Measurements from ENCODE around the gene SERTM2.
"Not testable (repeated sequence)": the region's sequence is repeated elsewhere in the genome, so short reads cannot be mapped to it uniquely, and the experiment has no call there.

SERTM2 gene

GRCh38 chrX:111505783-111506182 is 5.7 kb upstream of the SERTM2 start:
- Histone ChIP-seq H3K4me3 (ENCODE audit: low read length) (no peak overlapping the region), H3K4me2 (ENCODE audit: low read length) (no peak overlapping the region), H3K4me1 (ENCODE audit: control insufficient read depth, insufficient read depth, low read length) (no peaks in the 10 kb centered on the region), H3K27me3 (ENCODE audit: control insufficient read depth, insufficient read depth, low read length) (peaks cover 33% of the 10 kb centered on the region), H3K9me3 (replicated peaks; ENCODE audit: low read length) (no peaks in the 10 kb centered on the region), H3K36me3 (ENCODE audit: insufficient read depth, low read length) (no peaks in the 10 kb centered on the region), H3K9ac (ENCODE audit: low read depth, low read length) (no peak overlapping the region)

- Histone ChIP-seq H3K36me3 (ENCODE audit: insufficient read depth, low read length) (no peaks in the 10 kb centered on the region), H3K9me3 (replicated peaks; ENCODE audit: low read length) (no peaks in the 10 kb centered on the region), H3K4me3 (ENCODE audit: low read length) (no peak overlapping the region), H3K9ac (ENCODE audit: low read depth, low read length) (no peak overlapping the region), H3K4me1 (ENCODE audit: control insufficient read depth, insufficient read depth, low read length) (no peaks in the 10 kb centered on the region), H3K27me3 (ENCODE audit: control insufficient read depth, insufficient read depth, low read length) (peaks cover 39% of the 10 kb centered on the region), H3K4me2 (ENCODE audit: low read length) (no peak overlapping the region)
Observed at GRCh38 chrX:111506826-111507225, 4.6 kb upstream of the SERTM2 start.

GRCh38 chrX:111507933-111508332 is 3.5 kb upstream of the SERTM2 start:
- no peaks in the 10 kb centered on the region for H3K4me1 ChIP-seq (ENCODE audit: control insufficient read depth, insufficient read depth, low read length)
- H3K9ac ChIP-seq (ENCODE audit: low read depth, low read length): no peak overlapping the region
- no peaks in the 10 kb centered on the region for H3K9me3 ChIP-seq (replicated peaks; ENCODE audit: low read length)
- no peaks in the 10 kb centered on the region for H3K36me3 ChIP-seq (ENCODE audit: insufficient read depth, low read length)
- peaks cover 43% of the 10 kb centered on the region for H3K27me3 ChIP-seq (ENCODE audit: control insufficient read depth, insufficient read depth, low read length)
- H3K4me2 ChIP-seq (ENCODE audit: low read length): no peak overlapping the region
- no peak overlapping the region for H3K4me3 ChIP-seq (ENCODE audit: low read length)

GRCh38 chrX:111515298-111515697 is 3.9 kb downstream of the SERTM2 start:
- H3K36me3 ChIP-seq (ENCODE audit: insufficient read depth, low read length): no peaks in the 10 kb centered on the region
- H3K4me3 ChIP-seq (ENCODE audit: low read length): no peak overlapping the region

GRCh38 chrX:111518667-111519066 is 7.2 kb downstream of the SERTM2 start:
- Histone ChIP-seq H3K9ac (ENCODE audit: low read depth, low read length) (no peak overlapping the region), H3K9me3 (replicated peaks; ENCODE audit: low read length) (no peaks in the 10 kb centered on the region), H3K4me1 (ENCODE audit: control insufficient read depth, insufficient read depth, low read length) (no peaks in the 10 kb centered on the region), H3K36me3 (ENCODE audit: insufficient read depth, low read length) (no peaks in the 10 kb centered on the region), H3K27me3 (ENCODE audit: control insufficient read depth, insufficient read depth, low read length) (peaks cover 23% of the 10 kb centered on the region), H3K4me2 (ENCODE audit: low read length) (no peak overlapping the region), H3K4me3 (ENCODE audit: low read length) (no peak overlapping the region)

More at GRCh38 chrX:111515298-111515697, 3.9 kb downstream of the SERTM2 start:
- H3K4me2 ChIP-seq (ENCODE audit: low read length): no peak overlapping the region
- H3K9me3 ChIP-seq (replicated peaks; ENCODE audit: low read length): no peaks in the 10 kb centered on the region
- no peaks in the 10 kb centered on the region for H3K4me1 ChIP-seq (ENCODE audit: control insufficient read depth, insufficient read depth, low read length)
- no peak overlapping the region for H3K9ac ChIP-seq (ENCODE audit: low read depth, low read length)
- peaks cover 36% of the 10 kb centered on the region for H3K27me3 ChIP-seq (ENCODE audit: control insufficient read depth, insufficient read depth, low read length)

- Histone ChIP-seq H3K27me3 (ENCODE audit: control insufficient read depth, insufficient read depth, low read length) (peaks cover 23% of the 10 kb centered on the region), H3K4me2 (ENCODE audit: low read length) (no peak overlapping the region), H3K36me3 (ENCODE audit: insufficient read depth, low read length) (no peaks in the 10 kb centered on the region), H3K9ac (ENCODE audit: low read depth, low read length) (no peak overlapping the region), H3K4me3 (ENCODE audit: low read length) (no peak overlapping the region), H3K9me3 (replicated peaks; ENCODE audit: low read length) (no peaks in the 10 kb centered on the region), H3K4me1 (ENCODE audit: control insufficient read depth, insufficient read depth, low read length) (no peaks in the 10 kb centered on the region)
Observed at GRCh38 chrX:111519215-111519614, 7.8 kb downstream of the SERTM2 start.

- H3K36me3 ChIP-seq (ENCODE audit: insufficient read depth, low read length): no peaks in the 10 kb centered on the region
- no peaks in the 10 kb centered on the region for H3K9me3 ChIP-seq (replicated peaks; ENCODE audit: low read length)
- no peak overlapping the region for H3K4me2 ChIP-seq (ENCODE audit: low read length)
- no peaks in the 10 kb centered on the region for H3K4me1 ChIP-seq (ENCODE audit: control insufficient read depth, insufficient read depth, low read length)
- peaks cover 23% of the 10 kb centered on the region for H3K27me3 ChIP-seq (ENCODE audit: control insufficient read depth, insufficient read depth, low read length)
- no peak overlapping the region for H3K4me3 ChIP-seq (ENCODE audit: low read length)
- no peak overlapping the region for H3K9ac ChIP-seq (ENCODE audit: low read depth, low read length)
Observed at GRCh38 chrX:111520506-111520905, 9.1 kb downstream of the SERTM2 start.

- Histone ChIP-seq H3K9ac (ENCODE audit: low read depth, low read length) (no peak overlapping the region), H3K27me3 (ENCODE audit: control insufficient read depth, insufficient read depth, low read length) (peaks cover 17% of the 10 kb centered on the region), H3K9me3 (replicated peaks; ENCODE audit: low read length) (no peaks in the 10 kb centered on the region), H3K4me1 (ENCODE audit: control insufficient read depth, insufficient read depth, low read length) (no peaks in the 10 kb centered on the region), H3K4me3 (ENCODE audit: low read length) (no peak overlapping the region), H3K4me2 (ENCODE audit: low read length) (no peak overlapping the region), H3K36me3 (ENCODE audit: insufficient read depth, low read length) (no peaks in the 10 kb centered on the region)
Observed at GRCh38 chrX:111521169-111521568, 9.7 kb downstream of the SERTM2 start.

- Histone ChIP-seq H3K4me2 (ENCODE audit: low read length) (no peak overlapping the region), H3K9ac (ENCODE audit: low read depth, low read length) (no peak overlapping the region), H3K9me3 (replicated peaks; ENCODE audit: low read length) (no peaks in the 10 kb centered on the region), H3K36me3 (ENCODE audit: insufficient read depth, low read length) (no peaks in the 10 kb centered on the region), H3K4me1 (ENCODE audit: control insufficient read depth, insufficient read depth, low read length) (no peaks in the 10 kb centered on the region), H3K27me3 (ENCODE audit: control insufficient read depth, insufficient read depth, low read length) (peaks cover 15% of the 10 kb centered on the region), H3K4me3 (ENCODE audit: low read length) (no peak overlapping the region)
Observed at GRCh38 chrX:111543212-111543741, 31.8 kb downstream of the SERTM2 start.

GRCh38 chrX:111549235-111549634 is 37.8 kb downstream of the SERTM2 start:
- H3K4me2 ChIP-seq (ENCODE audit: low read length); H3K9me3 ChIP-seq (replicated peaks; ENCODE audit: low read length); H3K4me1 ChIP-seq (ENCODE audit: control insufficient read depth, insufficient read depth, low read length); H3K36me3 ChIP-seq (ENCODE audit: insufficient read depth, low read length); H3K9ac ChIP-seq (ENCODE audit: low read depth, low read length); H3K4me3 ChIP-seq (ENCODE audit: low read length): not testable (repeated sequence)
- peaks cover 17% of the 10 kb centered on the region for H3K27me3 ChIP-seq (ENCODE audit: control insufficient read depth, insufficient read depth, low read length)

- no peak overlapping the region for H3K4me2 ChIP-seq (ENCODE audit: low read length)
- no peaks in the 10 kb centered on the region for H3K36me3 ChIP-seq (ENCODE audit: insufficient read depth, low read length)
- H3K9ac ChIP-seq (ENCODE audit: low read depth, low read length): no peak overlapping the region
- H3K4me3 ChIP-seq (ENCODE audit: low read length): no peak overlapping the region
- H3K9me3 ChIP-seq (replicated peaks; ENCODE audit: low read length): no peaks in the 10 kb centered on the region
- no peaks in the 10 kb centered on the region for H3K4me1 ChIP-seq (ENCODE audit: control insufficient read depth, insufficient read depth, low read length)
- H3K27me3 ChIP-seq (ENCODE audit: control insufficient read depth, insufficient read depth, low read length): peaks cover 17% of the 10 kb centered on the region
Observed at GRCh38 chrX:111555406-111555958, 44.0 kb downstream of the SERTM2 start.

GRCh38 chrX:111560801-111561200 is 49.4 kb downstream of the SERTM2 start:
- Histone ChIP-seq H3K9me3 (replicated peaks; ENCODE audit: low read length) (no peaks in the 10 kb centered on the region), H3K4me2 (ENCODE audit: low read length) (no peak overlapping the region)

More at GRCh38 chrX:111560801-111561200, 49.4 kb downstream of the SERTM2 start:
- Histone ChIP-seq H3K27me3 (ENCODE audit: control insufficient read depth, insufficient read depth, low read length) (peaks cover 10% of the 10 kb centered on the region), H3K4me1 (ENCODE audit: control insufficient read depth, insufficient read depth, low read length) (no peaks in the 10 kb centered on the region), H3K4me3 (ENCODE audit: low read length) (no peak overlapping the region), H3K9ac (ENCODE audit: low read depth, low read length) (no peak overlapping the region), H3K36me3 (ENCODE audit: insufficient read depth, low read length) (no peaks in the 10 kb centered on the region)
